ENCODE data around the gene PJA1.

Gene PJA1

DNA sequence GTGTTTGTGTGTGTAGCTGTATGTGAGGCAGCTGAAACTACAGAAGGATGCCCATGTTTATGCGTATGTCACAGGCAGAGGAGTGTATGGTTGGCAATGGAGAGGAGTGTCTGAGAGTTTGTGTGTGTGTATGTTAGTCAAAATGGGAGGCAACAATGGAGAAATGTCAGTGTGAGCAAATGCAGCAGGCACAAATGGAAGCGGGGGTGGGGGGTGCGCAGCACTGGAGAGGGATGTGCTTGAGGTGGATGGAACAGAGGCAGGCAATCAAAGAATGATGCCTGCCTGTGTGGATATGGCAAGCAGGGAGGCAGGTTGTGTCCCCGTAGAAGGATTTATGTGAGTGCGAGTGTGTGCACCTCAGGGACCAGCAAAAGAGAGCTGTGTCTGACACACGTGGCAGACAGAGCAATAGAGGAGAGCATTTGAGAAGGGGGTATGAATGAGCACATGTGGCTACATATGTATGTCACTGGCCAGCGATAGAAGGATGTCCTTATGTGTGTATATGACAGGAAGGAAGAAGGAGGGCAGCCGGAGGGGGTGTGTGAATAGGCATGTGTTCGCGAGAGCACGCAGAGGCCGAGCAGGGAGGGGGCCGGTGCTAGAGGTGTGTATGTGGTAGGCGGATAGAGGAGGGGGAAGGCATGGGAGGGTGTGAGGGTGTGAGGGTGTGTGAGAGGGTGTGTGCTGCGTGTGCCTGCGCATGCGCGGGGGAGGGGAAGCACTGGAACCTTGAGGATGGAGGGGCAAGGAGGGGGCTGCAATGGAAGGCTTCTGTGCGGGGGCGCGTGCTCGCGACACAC, 1.1 kb downstream of the PJA1 start:
- peak; percentile 58 for DNase-seq (ENCODE audit: low spot score)

GRCh38 chrX:69162361-69162865, 2.8 kb downstream of the PJA1 start:
- DNase-seq (ENCODE audit: low spot score): no peak

GRCh38 chrX:69161786-69162349, 3.4 kb downstream of the PJA1 start:
- no peak for DNase-seq (ENCODE audit: low spot score)

DNA sequence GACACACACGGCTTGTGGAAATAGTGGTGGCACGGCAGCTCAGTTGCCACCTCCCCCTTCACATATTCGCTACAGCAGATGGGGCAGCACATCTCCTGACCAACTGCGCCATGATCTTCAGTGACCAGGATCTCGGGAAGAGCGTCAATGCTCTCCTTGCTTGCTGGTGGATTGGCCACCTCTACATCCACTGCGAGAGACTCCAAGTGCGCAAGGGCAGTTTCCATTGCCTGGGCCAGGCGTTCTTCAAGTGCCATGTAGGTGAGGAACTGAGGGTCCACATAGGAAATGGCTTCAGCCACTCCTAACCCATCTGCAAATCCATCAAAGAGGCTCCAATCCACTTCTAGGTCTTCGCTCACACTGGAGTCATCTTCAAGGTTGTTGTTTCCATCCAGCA, 3.9 kb downstream of the PJA1 start:
- DNase-seq (ENCODE audit: low spot score): no peak

DNA sequence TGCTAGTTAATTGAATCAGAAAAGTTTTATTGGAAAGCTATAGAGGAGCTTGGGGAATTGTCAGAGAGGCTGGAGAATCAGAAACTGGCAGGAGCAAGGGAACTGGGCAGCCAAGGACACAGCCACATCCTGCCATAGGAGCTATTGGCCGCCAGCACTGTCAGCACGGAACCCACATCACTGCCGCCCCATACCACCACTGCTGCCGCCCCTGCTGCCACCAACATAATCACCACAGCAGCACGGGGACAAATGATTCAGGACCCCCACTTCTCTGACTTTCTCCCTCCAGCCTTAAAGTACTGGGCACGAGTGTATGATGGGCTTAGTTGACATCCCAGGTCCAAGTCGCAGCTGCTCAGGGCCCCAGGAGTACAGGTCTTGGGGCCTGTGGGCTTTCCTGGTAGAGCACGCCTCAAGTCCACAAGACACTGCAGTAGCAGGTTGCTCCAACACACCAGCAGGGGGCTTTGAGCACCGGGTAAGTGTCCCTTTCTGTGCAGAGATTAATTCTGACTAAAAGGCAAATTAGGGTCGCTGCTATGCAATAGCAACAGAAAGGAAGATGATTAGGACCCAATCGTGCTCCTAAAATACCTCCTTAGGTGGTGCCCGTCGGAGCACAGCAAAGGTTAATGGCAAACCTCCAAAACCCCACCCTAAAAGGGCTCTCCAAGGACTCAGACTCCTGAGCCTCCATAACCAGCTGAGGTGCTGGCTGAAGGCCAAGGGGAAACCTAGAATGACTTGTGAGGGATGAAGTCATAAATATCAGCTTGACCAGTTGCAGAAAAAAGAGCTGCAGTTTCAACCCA, 6.9 kb downstream of the PJA1 start:
- peak; percentile 27 for DNase-seq (ENCODE audit: low spot score)

- DNase-seq (ENCODE audit: low spot score): no peak
Measured at GRCh38 chrX:69156638-69157037, 8.6 kb downstream of the PJA1 start.

- no peak for DNase-seq (ENCODE audit: low spot score)
Measured at GRCh38 chrX:69155786-69156520, 9.3 kb downstream of the PJA1 start.

DNA sequence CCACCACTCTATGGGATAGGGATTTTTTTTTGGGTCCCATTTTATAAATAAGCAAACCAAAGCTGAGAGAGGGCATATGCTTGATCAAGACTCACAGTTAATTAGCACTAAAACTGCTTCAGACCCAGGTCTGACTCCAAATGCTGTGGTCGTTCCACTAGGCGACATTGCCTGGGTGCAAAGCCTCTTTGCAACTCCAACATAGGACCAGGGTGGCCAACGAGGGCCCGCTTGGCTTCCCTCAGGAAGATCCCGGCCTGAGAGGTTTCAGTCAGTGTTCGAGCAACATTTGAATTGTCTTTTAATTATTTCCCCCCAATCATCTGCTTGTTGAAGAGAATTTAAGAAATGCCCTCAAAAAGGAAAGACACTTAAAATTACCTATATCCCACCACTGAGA, 11.2 kb downstream of the PJA1 start:
- DNase-seq (ENCODE audit: low spot score): no peak

DNA sequence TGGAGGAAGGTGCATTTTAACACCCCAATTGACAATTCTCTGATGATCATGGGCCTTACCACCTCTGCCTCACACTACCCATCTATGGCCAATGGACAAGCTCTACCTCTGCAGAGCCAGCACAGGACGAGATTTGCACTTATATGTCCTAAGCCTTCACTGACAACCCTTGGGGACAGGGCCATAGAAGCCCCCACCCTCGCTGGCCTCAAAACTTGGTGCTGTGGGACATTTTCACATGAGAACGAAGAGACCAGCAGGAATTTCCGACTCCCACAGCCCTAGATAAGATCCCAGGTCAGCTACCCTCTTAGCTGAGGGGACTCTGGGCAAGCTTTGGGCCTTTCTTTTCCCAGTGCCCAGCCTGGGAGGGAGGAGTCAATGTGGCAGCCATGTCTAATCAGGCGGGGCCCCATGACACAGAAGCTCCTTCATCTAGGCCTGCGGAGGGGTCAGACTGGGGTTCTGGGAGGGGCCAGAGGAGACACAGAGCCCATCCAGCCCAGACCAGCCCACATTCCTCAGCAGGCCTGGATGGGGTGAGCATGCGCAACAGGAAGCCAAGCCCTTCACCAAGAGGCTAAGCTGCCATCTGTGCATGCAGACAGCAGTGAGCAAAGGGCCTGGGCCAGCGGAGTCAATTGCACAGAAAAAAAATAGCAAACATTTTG, 12.1 kb downstream of the PJA1 start:
- DNase-seq (ENCODE audit: low spot score): peak; percentile 50

- peak; percentile 13 for DNase-seq (ENCODE audit: low spot score)
Measured at GRCh38 chrX:69152417-69152841, 12.8 kb downstream of the PJA1 start.

DNA sequence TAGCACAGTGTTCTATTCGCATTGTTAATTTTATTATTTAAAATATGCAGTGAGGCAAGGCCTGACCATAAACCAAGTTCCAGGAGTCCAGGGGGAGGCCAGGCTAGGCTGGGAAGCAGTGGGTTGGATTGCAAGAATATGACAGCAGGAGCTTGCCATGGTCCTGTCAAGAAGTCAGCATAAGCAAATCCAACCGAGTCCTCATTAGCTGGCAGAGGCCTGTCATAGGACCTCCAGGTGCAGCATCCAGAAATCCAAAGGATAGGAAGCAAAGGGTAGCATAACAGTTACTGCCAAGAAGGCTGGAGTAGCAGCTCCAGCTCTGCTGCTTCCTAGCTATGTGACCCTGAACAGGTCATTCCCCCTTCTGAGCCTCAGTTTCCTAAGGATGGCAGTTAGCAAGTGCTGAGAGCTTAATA, 13.4 kb downstream of the PJA1 start:
- no peak for DNase-seq (ENCODE audit: low spot score)

- no peak for DNase-seq (ENCODE audit: low spot score)
Measured at GRCh38 chrX:69150281-69150960, 14.8 kb downstream of the PJA1 start.

DNA sequence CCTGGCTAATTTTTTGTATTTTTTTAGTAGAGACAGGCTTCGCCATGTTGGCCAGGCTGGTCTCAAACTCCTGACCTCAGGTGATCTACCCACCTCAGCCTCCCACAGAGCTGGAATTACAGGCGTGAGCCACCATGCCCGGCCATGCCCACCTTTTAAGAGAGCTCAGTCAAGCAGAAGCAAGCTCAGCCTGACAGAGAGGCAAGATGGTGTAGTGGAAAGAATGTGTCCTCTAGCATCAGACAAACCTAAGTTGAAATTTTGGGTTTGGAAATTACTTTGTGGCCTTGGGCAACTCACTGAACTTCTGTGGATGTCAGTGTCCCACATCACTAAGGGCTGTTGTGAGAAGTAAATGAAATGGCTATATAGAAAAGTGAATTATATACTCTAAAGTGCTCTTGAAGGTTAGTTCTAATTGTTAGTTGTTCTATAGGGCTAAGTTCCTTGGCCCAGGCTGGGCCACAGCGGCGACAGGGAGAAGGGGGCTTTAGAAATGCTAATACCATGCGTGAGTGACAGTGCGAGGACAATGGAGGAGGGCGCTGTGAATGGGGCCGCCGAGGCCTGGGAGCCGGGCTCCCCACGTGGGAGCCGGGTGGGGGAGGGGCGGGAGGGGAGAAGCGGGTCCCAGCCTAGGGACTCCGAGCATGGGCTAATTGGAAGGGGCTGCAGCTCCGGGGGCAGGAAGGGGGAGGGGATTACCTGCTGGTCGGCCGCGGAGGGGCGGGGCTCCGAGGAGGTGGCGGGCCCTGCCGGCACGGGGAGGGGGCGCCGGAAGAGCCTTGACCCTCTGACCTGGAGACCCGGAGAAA, 15.6 kb downstream of the PJA1 start:
- DNase-seq (ENCODE audit: low spot score): no peak

GRCh38 chrX:69148946-69149345, 16.3 kb downstream of the PJA1 start:
- DNase-seq (ENCODE audit: low spot score): no peak

DNA sequence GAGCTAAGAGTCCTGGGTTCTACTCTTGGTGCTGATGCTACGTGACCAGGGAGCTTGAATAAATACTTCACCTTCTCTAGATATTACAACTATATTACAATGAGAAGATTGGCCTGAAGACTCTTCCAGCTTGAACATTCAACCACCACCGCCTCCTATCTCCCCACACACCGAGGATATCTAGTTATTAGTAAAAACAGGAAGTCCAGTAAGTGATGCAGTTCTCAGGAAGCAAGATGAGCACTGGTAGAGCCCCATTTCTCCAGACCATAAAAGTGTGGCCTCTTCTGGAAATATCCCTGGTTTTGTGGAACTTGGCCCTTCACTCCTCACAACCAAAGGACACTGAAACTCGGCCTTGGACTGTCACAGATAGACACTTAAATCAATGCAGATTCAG, 18.5 kb downstream of the PJA1 start:
- no peak for DNase-seq (ENCODE audit: low spot score)

DNA sequence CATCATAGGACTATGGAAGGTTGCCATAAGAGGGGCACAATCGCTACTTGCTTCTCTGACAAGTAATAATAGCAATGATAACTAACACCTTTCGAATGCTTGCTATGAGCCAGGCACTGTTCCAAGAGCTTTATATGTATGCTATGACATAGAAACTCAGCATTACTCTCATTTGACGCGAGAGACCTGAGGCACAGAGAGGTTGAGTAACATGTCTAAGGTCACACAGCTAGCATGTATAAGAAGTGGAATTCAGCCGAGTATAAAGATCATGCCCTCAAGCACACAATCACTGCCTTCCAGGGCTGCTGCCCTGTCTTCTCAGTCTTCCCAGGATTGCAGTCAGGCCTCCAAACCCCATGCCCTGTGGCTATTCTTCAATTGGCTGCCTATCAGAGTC, 19.5 kb downstream of the PJA1 start:
- DNase-seq (ENCODE audit: low spot score): no peak

GRCh38 chrX:69144838-69145680, 20.2 kb downstream of the PJA1 start:
- no peak for DNase-seq (ENCODE audit: low spot score)

- DNase-seq (ENCODE audit: low spot score): no peak
Measured at GRCh38 chrX:69143530-69143929, 21.7 kb downstream of the PJA1 start.
